Common myeloid progenitor, CD34-positive (primary cell): ENCODE results near the gene STPG2.

Source experiments
- CTCF ChIA-PET: fragments of 350-600 bp; sonication (Branson Sonifier 250); formaldehyde crosslinking; loops from one replicate; lab custom pipeline; 2021; ENCODE audit warnings: antibody characterized with exemption; lab: Charles Lee
- POLR2A ChIA-PET: fragments of 350-600 bp; sonication (Branson Sonifier 250); formaldehyde crosslinking; loops from one replicate; lab custom pipeline; 2021; ENCODE audit warnings: antibody characterized with exemption; lab: Charles Lee
- DNase-seq, 3 donors: peaks; one replicate each; pipeline versions ENCODE4 v3.0.0 to v3.0.0-alpha.2; 2013
- H3K27ac ChIP-seq, 2 experiments: 1 replicate in 1 of 2; 2 replicates in 1 of 2; pipeline ENCODE4 v1.7.0; 2013; ENCODE audit warnings: inconsistent platforms in 2 of 2, low read length in 2 of 2, mild to moderate bottlenecking in 2 of 2, low read depth in 1 of 2, moderate library complexity in 1 of 2; ENCODE audit not compliant: severe bottlenecking in 2 of 2, insufficient read depth in 1 of 2, poor library complexity in 1 of 2
- H3K27me3 ChIP-seq, 5 experiments: replicated peaks in 2 of 5; 1 replicate in 3 of 5; 2 replicates in 2 of 5; pipeline versions ENCODE4 v1.6.1 to v1.7.0; 2013; ENCODE audit warnings: low read length in 4 of 5, mild to moderate bottlenecking in 2 of 5, moderate library complexity in 2 of 5, inconsistent platforms in 1 of 5; ENCODE audit not compliant: insufficient read depth in 5 of 5, control insufficient read depth in 4 of 5
- H3K36me3 ChIP-seq, 4 experiments: 1 replicate in 2 of 4; 2 replicates in 2 of 4; pipeline versions ENCODE4 v1.6.1 to v1.7.0; 2013; ENCODE audit warnings: low read length in 3 of 4, control low read depth in 1 of 4, mild to moderate bottlenecking in 1 of 4; ENCODE audit not compliant: control insufficient read depth in 4 of 4, insufficient read depth in 4 of 4
- H3K4me1 ChIP-seq, 4 experiments: 1 replicate in 3 of 4; 2 replicates in 1 of 4; pipeline versions ENCODE4 v1.6.1 to v1.7.1; 2013; ENCODE audit warnings: low read length in 3 of 4, mild to moderate bottlenecking in 3 of 4, control low read depth in 1 of 4, inconsistent platforms in 1 of 4, moderate library complexity in 1 of 4; ENCODE audit not compliant: control insufficient read depth in 4 of 4, insufficient read depth in 4 of 4; ENCODE audit errors: control extremely low read depth in 1 of 4
- H3K4me3 ChIP-seq, 7 experiments: 1 replicate in 4 of 7; 2 replicates in 3 of 7; pipeline versions ENCODE4 v1.5.1 to v1.7.0; 2013; ENCODE audit warnings: mild to moderate bottlenecking in 7 of 7, low read length in 6 of 7, moderate library complexity in 6 of 7, inconsistent platforms in 2 of 7, low read depth in 2 of 7, control low read depth in 1 of 7; ENCODE audit not compliant: insufficient read depth in 4 of 7, control insufficient read depth in 1 of 7; ENCODE audit errors: extremely low read depth in 1 of 7
- H3K9me3 ChIP-seq, 5 experiments: 1 replicate in 4 of 5; 2 replicates in 1 of 5; pipeline versions ENCODE4 v1.6.1 to v1.7.1; 2013; ENCODE audit warnings: low read length in 4 of 5, mild to moderate bottlenecking in 2 of 5, inconsistent platforms in 1 of 5, low read depth in 1 of 5, moderate library complexity in 1 of 5; ENCODE audit not compliant: control insufficient read depth in 4 of 5, insufficient read depth in 2 of 5; ENCODE audit errors: control extremely low read depth in 1 of 5
- WGBS: methylation state at CpG from one replicate; pipeline ENCODE4 v1.1.5; 2013; ENCODE audit not compliant: insufficient coverage; 5-methylcytosine and 5-hydroxymethylcytosine counted together

Gene STPG2

GRCh38 chr4:97774347-97774989 lies 368.8 kb downstream of the STPG2 start:
- no peaks in the 10 kb centered on the region for H3K27me3 ChIP-seq
- H3K27ac ChIP-seq: no peak overlapping the region
- POLR2A ChIA-PET: no interaction called here
- H3K9me3 ChIP-seq: no peaks in the 10 kb centered on the region
- no peaks in the 10 kb centered on the region for H3K36me3 ChIP-seq
- DNase-seq: no peak
- 100% methylated on average over 1 of the region's 2 CpGs for WGBS
- no peaks in the 10 kb centered on the region for H3K4me1 ChIP-seq
- CTCF ChIA-PET: no interaction called here
- no peak overlapping the region for H3K4me3 ChIP-seq

DNA sequence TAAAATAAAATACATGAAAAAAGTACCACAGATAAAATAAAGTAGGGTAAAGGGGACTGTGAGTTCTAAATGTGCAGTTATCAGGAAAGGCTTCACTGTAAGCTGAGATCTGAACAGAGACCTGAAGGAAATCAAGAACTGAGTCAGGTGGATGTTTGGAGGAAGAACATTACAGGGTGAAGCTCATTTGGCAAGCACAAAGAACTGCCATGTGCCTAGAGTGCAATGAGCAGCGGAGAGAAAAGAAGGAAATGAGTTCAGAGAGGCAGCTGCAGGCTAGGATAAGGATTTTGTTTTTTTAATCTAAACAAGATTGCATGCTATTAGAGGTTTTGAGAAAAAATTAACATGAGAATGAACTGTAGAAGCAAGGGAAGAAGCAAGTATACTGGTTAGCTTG lies 373.1 kb downstream of the STPG2 start:
- Histone ChIP-seq H3K9me3 (no peaks in the 10 kb centered on the region), H3K4me1 (no peaks in the 10 kb centered on the region), H3K27me3 (no peaks in the 10 kb centered on the region), H3K27ac (no peak overlapping the region), H3K4me3 (no peak overlapping the region), H3K36me3 (no peaks in the 10 kb centered on the region)
- POLR2A ChIA-PET: no interaction called here
- CTCF ChIA-PET: interaction anchor here (1.1 kb wide), 1 partner anchor 9 kb away, joined by 3 read pairs; no protein-coding TSS in a partner anchor
- 33% methylated on average over 1 of the region's 1 CpG for WGBS
- peak in 1 of 3 donors; percentile 10 for DNase-seq

DNA sequence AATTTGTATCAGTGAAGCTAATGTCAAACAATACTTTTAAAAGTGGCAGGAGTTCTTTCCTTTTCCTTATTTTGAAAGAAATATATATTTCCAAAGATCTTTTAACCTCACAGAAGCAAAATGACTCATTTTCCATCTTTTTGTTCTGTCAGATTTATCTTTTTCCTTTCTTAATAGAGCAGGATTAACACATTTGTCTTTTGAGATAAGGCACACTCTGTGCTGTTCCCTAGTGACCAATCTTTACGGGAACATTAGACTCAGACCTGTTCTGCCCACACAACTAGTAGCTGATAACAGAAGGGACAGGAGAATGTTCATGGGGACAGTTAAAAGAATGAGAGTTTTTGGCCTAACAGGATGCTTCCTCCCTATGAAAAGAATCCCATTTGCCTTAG lies 381.2 kb downstream of the STPG2 start:
- H3K27me3 ChIP-seq: no peaks in the 10 kb centered on the region
- ChIA-PET CTCF (interaction anchor here (1.2 kb wide), 1 partner anchor 8 kb away, joined by 3 read pairs; no protein-coding TSS in a partner anchor), POLR2A (interaction anchor here (0.8 kb wide), 1 partner anchor 15 kb away, joined by 4 read pairs; no protein-coding TSS in a partner anchor)
- WGBS: 100% methylated on average over 1 of the region's 1 CpG
- no peaks in the 10 kb centered on the region for H3K9me3 ChIP-seq
- no peak overlapping the region for H3K27ac ChIP-seq
- no peaks in the 10 kb centered on the region for H3K36me3 ChIP-seq
- no peak overlapping the region for H3K4me3 ChIP-seq
- H3K4me1 ChIP-seq: no peaks in the 10 kb centered on the region
- no peak for DNase-seq

DNA sequence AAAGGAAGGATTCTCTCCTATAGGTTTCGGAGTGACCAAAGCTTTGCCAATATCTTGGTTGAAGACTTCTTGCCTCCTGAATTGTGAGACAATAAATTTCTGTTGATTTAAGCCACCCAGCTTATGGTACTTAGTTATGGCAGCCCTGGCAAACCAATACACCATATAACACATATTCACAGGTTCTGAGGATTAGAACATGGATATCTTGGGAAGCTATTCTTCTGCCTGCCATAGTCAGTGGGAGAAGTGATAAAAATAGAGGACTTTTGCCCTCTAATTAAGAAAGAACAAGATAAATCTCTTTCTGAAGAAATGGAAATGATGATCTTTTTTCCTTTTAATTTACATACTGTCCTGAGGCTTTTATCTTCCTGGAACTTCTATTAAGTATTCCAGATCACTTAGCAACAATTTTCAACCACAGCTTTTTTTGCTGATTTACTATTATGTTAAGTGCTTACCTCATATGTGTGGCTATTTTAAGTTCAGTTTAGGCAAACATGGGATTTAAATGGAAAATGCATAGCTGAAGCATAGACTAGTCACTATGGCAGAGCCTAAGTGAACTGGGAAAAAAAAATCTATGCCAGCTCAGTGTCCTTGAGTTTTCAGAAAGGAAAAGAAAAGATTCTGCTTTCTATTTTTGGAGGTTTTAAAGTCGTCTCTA lies 381.7 kb downstream of the STPG2 start:
- H3K9me3 ChIP-seq: no peaks in the 10 kb centered on the region
- H3K27ac ChIP-seq: no peak overlapping the region
- no peaks in the 10 kb centered on the region for H3K4me1 ChIP-seq
- ChIA-PET CTCF (interaction anchor here (1.2 kb wide), 1 partner anchor 9 kb away, joined by 3 read pairs; no protein-coding TSS in a partner anchor), POLR2A (no interaction called here)
- DNase-seq: no peak
- H3K27me3 ChIP-seq: no peaks in the 10 kb centered on the region
- no peaks in the 10 kb centered on the region for H3K36me3 ChIP-seq
- no CpG with 5 or more reads among the region's 2 CpGs for WGBS
- no peak overlapping the region for H3K4me3 ChIP-seq

- no peak for DNase-seq
- H3K4me3 ChIP-seq: no peak overlapping the region
- CTCF ChIA-PET: no interaction called here
- no peak overlapping the region for H3K27ac ChIP-seq
- 92% methylated on average over 2 of the region's 2 CpGs for WGBS
- H3K4me1 ChIP-seq: no peaks in the 10 kb centered on the region
- POLR2A ChIA-PET: no interaction called here
- H3K9me3 ChIP-seq: no peaks in the 10 kb centered on the region
- no peaks in the 10 kb centered on the region for H3K27me3 ChIP-seq
- no peaks in the 10 kb centered on the region for H3K36me3 ChIP-seq
Observed at GRCh38 chr4:97759785-97760184, 383.5 kb downstream of the STPG2 start.

GRCh38 chr4:97752599-97752998 lies 390.7 kb downstream of the STPG2 start:
- Histone ChIP-seq H3K27ac (no peak overlapping the region), H3K4me1 (no peaks in the 10 kb centered on the region), H3K9me3 (no peaks in the 10 kb centered on the region), H3K27me3 (no peaks in the 10 kb centered on the region), H3K36me3 (no peaks in the 10 kb centered on the region), H3K4me3 (no peak overlapping the region)
- DNase-seq: no peak
- POLR2A ChIA-PET: no interaction called here
- CTCF ChIA-PET: no interaction called here
- 88% methylated on average over 1 of the region's 1 CpG for WGBS

DNA sequence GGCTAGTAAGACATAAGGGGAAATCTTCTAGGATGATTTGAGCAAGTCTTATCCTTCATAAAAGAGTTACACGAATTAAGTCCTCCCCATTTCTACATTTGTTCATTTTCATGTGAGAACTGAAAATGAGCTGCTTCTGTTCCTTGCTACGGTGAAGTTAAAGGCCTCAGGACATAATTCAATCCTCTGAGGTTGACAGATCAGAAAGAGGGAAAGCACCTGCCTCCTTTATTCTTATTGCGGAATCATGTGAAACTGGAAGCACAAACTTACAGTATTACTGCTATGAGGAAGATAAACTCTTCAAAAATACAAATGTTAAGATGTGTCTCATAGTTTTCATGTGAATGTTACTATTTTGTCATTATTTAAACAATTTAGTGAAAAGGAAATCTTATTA lies 395.3 kb downstream of the STPG2 start:
- Histone ChIP-seq H3K4me1 (no peaks in the 10 kb centered on the region), H3K4me3 (no peak overlapping the region), H3K9me3 (no peaks in the 10 kb centered on the region), H3K27ac (no peak overlapping the region), H3K27me3 (no peaks in the 10 kb centered on the region), H3K36me3 (no peaks in the 10 kb centered on the region)
- WGBS: 50% methylated on average over 1 of the region's 3 CpGs
- POLR2A ChIA-PET: no interaction called here
- CTCF ChIA-PET: no interaction called here
- no peak for DNase-seq
